Upper lobe of left lung (tissue), 6 donors: Measurements from ENCODE around the gene MMP20. TPM values are rescaled to one million over a fixed set of nuclear protein-coding genes. Genes with fewer than 3 reads are reported as not detected.
A peak's percentile ranks its signal among the peaks of the same experiment; 100 is the strongest.

Experiments used
- ATAC-seq, 2 donors: fragments of 200-7000 bp; cut with Tn5 transposase; one replicate each; pipeline ENCODE4 v1.9.1; 2022; ENCODE audit warnings: mild to moderate bottlenecking in 2 of 2, moderate library complexity in 2 of 2; ENCODE audit not compliant: low FRiP score in 2 of 2
- DNase-seq, 2 donors: peaks; one replicate each; pipeline ENCODE4 v3.0.0-alpha.2; 2019 to 2020
- H3K27ac ChIP-seq, 4 donors: fragments of 200-600 bp; sonication (generic); one replicate each; pipeline ENCODE4 v1.5.1; 2016 to 2019
- H3K27me3 ChIP-seq, 4 donors: fragments of 200-600 bp; sonication (generic); one replicate each; pipeline ENCODE4 v1.5.1; 2017 to 2019
- H3K36me3 ChIP-seq, 4 donors: fragments of 200-600 bp; sonication (generic); one replicate each; pipeline ENCODE4 v1.5.1; 2016 to 2019
- H3K4me1 ChIP-seq, 4 donors: fragments of 200-600 bp; sonication (generic); one replicate each; pipeline ENCODE4 v1.5.1; 2018 to 2019
- H3K4me3 ChIP-seq, 4 donors: fragments of 200-600 bp; sonication (generic); one replicate each; pipeline ENCODE4 v1.5.1; 2017 to 2019; ENCODE audit warnings: mild to moderate bottlenecking in 2 of 4, moderate library complexity in 1 of 4
- H3K9me3 ChIP-seq, 4 donors: fragments of 200-600 bp; sonication (generic); one replicate each; pipeline ENCODE4 v1.5.1; 2018 to 2019
- EP300 ChIP-seq, 4 donors: sonication (generic); formaldehyde crosslinking; IDR thresholded peaks; one replicate each; pipeline ENCODE4 v1.5.1; 2017; ENCODE audit warnings: antibody characterized with exemption in 4 of 4, control low read depth in 2 of 4
- POLR2A ChIP-seq, 4 donors: fragments of 450-650 bp; IDR thresholded peaks; one replicate each; pipeline ENCODE4 v1.5.1; 2016 to 2017; ENCODE audit warnings: antibody characterized with exemption in 4 of 4, mild to moderate bottlenecking in 2 of 4
- POLR2AphosphoS5 ChIP-seq, 2 donors: sonication (generic); formaldehyde crosslinking; IDR thresholded peaks; one replicate each; pipeline ENCODE4 v1.5.1; 2017; ENCODE audit warnings: antibody characterized with exemption in 2 of 2
- WGBS, 2 donors: methylation state at CpG; one replicate each; pipeline ENCODE4 v1.1.5; 2017 to 2018; 5-methylcytosine and 5-hydroxymethylcytosine counted together
- total RNA-seq, 6 donors: library from RNA; depleted of rRNA in 4 of 6; stranded (reverse); fragments of >200 nt in 4 of 6; gene quantifications; one replicate each; pipeline versions ENCODE4 v1.1.0 to v1.2.1, GENCODE V29; 2016 to 2021
- TF ChIP-seq, protein P1 (sequence below), 6 experiments: fragments of 450-650 bp in 4 of 6; fragments of 200-600 bp in 2 of 6; sonication (generic) in 2 of 6; IDR thresholded peaks; one replicate each; pipeline ENCODE4 v1.5.1; 2016 to 2019; ENCODE audit warnings: antibody characterized with exemption in 6 of 6
- donor health status: DM: no; HTN: no; CAD: no; lungs with moderate emphysema.
- donor health status: DM: no; HTN: yes; CAD: no; lungs with severe emphysema.

The MMP20 gene
- total RNA-seq, 6 donors from 2014 or later: not detected

DNA sequence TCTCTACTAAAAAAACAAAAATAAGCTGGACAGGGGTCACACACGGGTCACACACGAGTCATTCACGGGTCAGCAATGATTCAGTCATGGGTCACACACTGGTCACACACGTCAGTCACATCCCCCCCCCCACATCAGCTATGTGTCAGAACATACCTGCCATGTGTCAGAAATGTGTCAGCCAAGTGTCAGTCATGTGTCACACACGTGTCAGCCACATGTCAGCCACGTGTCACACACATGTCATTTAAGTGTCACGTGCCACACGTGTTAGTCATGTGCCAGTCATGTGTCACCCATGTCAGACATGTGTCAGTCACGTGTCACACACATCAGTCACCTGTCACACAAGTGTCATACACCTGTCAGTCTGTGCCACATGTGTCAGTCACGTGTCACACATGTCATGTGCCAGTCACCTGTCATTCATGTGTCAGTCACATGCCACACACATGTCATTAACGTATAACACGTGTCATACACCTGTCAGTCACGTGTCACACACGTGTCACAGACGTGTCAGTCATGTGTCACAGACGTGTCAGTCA, 28.7 kb upstream of the MMP20 start:
- no peak overlapping the region for H3K4me3 ChIP-seq
- no peaks in the 10 kb centered on the region for H3K9me3 ChIP-seq
- no peak overlapping the region for H3K27ac ChIP-seq
- 88 to 91% methylated on average over 16 of the region's 16 CpGs for WGBS, 2 donors
- ATAC-seq (peak in 1 of 2 donors; percentile 57), DNase-seq (no peak)
- no peaks in the 10 kb centered on the region for H3K4me1 ChIP-seq
- TF ChIP-seq POLR2AphosphoS5 (IDR thresholded peaks at IDR 0.05) (no peak), EP300 (IDR thresholded peaks at IDR 0.05) (no peak), POLR2A (IDR thresholded peaks at IDR 0.05) (no peak)
- TF ChIP-seq, protein P1, sequence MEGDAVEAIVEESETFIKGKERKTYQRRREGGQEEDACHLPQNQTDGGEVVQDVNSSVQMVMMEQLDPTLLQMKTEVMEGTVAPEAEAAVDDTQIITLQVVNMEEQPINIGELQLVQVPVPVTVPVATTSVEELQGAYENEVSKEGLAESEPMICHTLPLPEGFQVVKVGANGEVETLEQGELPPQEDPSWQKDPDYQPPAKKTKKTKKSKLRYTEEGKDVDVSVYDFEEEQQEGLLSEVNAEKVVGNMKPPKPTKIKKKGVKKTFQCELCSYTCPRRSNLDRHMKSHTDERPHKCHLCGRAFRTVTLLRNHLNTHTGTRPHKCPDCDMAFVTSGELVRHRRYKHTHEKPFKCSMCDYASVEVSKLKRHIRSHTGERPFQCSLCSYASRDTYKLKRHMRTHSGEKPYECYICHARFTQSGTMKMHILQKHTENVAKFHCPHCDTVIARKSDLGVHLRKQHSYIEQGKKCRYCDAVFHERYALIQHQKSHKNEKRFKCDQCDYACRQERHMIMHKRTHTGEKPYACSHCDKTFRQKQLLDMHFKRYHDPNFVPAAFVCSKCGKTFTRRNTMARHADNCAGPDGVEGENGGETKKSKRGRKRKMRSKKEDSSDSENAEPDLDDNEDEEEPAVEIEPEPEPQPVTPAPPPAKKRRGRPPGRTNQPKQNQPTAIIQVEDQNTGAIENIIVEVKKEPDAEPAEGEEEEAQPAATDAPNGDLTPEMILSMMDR (IDR thresholded peaks at IDR 0.05): no peak
- no peaks in the 10 kb centered on the region for H3K27me3 ChIP-seq
- H3K36me3 ChIP-seq: no peaks in the 10 kb centered on the region

DNA sequence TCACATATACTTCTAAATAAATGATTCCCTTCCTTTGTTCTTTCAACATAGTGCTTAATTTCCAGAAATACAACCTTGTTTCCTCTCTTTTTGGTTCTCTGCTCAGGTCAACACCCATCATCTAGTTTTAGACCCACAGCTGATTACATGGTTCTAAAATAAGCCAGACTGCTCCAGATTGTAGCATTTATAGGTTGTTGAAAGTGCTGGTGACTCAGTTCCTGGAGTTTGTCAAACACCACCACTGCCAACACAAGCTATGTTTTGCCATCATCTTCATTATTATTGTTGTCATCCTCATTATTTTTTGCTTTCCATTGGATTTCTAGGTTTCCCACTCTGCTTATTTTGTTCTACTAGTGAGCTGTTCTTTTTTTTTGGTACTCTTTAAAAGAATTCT, 22.3 kb upstream of the MMP20 start:
- no peaks in the 10 kb centered on the region for H3K36me3 ChIP-seq
- H3K4me1 ChIP-seq: no peaks in the 10 kb centered on the region
- H3K9me3 ChIP-seq: no peaks in the 10 kb centered on the region
- ATAC-seq (no peak), DNase-seq (no peak)
- H3K27ac ChIP-seq: no peak overlapping the region
- H3K27me3 ChIP-seq: no peaks in the 10 kb centered on the region
- no peak overlapping the region for H3K4me3 ChIP-seq
- no peak for TF ChIP-seq POLR2A (IDR thresholded peaks at IDR 0.05)
- no peak for TF ChIP-seq POLR2AphosphoS5 (IDR thresholded peaks at IDR 0.05)
- no peak for TF ChIP-seq EP300 (IDR thresholded peaks at IDR 0.05)
- TF ChIP-seq, protein P1 (IDR thresholded peaks at IDR 0.05): no peak

DNA sequence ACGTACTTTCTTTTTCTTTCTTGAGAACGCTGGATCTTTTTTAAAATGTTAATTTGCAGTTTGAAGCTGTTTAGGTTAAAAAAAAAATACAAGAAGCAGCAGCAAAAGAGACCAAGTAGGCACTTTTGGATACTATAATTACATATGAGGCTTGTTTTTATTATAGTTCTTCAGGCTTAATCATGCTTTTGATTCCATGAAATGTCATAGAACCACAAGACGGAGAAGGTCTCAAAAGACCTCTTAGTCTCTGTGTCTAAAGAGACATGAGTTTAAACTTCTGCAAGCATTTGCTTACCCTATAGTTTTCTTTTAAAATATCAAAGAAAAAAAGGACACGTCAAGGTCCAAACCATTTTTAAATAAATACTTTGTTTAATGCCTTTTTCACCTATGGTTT, 18.8 kb upstream of the MMP20 start:
- Histone ChIP-seq H3K9me3 (no peaks in the 10 kb centered on the region), H3K27ac (no peak overlapping the region), H3K4me3 (no peak overlapping the region), H3K36me3 (no peaks in the 10 kb centered on the region), H3K27me3 (no peaks in the 10 kb centered on the region), H3K4me1 (no peaks in the 10 kb centered on the region)
- TF ChIP-seq, protein P1 (IDR thresholded peaks at IDR 0.05): no peak
- TF ChIP-seq POLR2A (IDR thresholded peaks at IDR 0.05): no peak
- WGBS, 2 donors: 90% methylated on average over 4 of the region's 4 CpGs
- no peak for ATAC-seq
- DNase-seq: no peak

DNA sequence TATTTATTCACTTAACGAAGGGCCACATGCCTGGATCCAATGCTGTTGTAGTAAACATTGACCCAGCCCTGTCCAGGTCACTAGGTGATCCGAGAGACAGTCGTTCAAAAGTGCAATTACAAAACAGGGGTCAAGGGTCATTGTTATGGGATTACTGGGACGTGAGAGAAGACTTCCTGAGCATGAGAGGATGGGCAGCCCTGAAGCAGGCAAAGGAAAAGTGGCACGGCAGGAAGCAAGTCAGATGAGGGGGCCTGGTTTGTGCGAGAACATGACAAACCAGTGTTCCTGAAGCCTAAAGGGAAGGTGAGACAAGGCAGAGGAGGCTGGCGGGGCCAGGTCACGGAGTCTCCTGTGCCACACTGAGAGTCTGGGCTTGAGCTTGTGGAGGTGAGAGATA, 15.8 kb upstream of the MMP20 start:
- ATAC-seq (no peak), DNase-seq (no peak)
- Histone ChIP-seq H3K27ac (no peak overlapping the region), H3K36me3 (no peaks in the 10 kb centered on the region), H3K9me3 (no peaks in the 10 kb centered on the region), H3K4me1 (no peaks in the 10 kb centered on the region), H3K4me3 (no peak overlapping the region), H3K27me3 (no peaks in the 10 kb centered on the region)
- WGBS, 2 donors: 52 to 61% methylated on average over 8 of the region's 8 CpGs
- no peak for TF ChIP-seq POLR2A (IDR thresholded peaks at IDR 0.05)
- no peak for TF ChIP-seq POLR2AphosphoS5 (IDR thresholded peaks at IDR 0.05)
- no peak for TF ChIP-seq EP300 (IDR thresholded peaks at IDR 0.05)
- TF ChIP-seq, protein P1 (IDR thresholded peaks at IDR 0.05): no peak

DNA sequence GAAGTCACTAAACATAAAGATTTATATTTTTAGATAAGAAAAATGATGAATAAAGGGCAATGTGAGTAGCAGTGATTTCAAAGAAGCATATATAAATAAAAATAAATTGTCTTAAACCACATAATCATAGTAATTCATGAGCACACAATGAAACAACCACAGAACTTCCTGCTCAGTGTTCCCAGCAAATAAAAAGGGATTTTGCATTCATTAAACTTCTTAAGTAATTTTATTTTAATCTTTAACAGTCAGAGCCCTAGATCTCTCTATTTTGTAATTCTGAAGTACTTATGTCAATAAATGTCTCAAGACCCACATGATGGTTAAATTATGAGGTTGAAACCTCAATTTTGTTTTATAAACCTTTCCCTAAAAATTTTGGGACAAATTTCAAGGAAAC, 14.5 kb upstream of the MMP20 start:
- TF ChIP-seq, protein P1 (IDR thresholded peaks at IDR 0.05): no peak
- TF ChIP-seq EP300 (IDR thresholded peaks at IDR 0.05): no peak
- no peak for TF ChIP-seq POLR2AphosphoS5 (IDR thresholded peaks at IDR 0.05)
- TF ChIP-seq POLR2A (IDR thresholded peaks at IDR 0.05): no peak

More for the DNA sequence above, 14.5 kb upstream of the MMP20 start:
- Histone ChIP-seq H3K27me3 (no peaks in the 10 kb centered on the region), H3K27ac (no peak overlapping the region), H3K9me3 (no peaks in the 10 kb centered on the region), H3K4me3 (no peak overlapping the region), H3K36me3 (no peaks in the 10 kb centered on the region), H3K4me1 (no peaks in the 10 kb centered on the region)
- no peak for ATAC-seq
- no peak for DNase-seq
